ENCODE measurements around the gene SVEP1.

Gene SVEP1

DNA sequence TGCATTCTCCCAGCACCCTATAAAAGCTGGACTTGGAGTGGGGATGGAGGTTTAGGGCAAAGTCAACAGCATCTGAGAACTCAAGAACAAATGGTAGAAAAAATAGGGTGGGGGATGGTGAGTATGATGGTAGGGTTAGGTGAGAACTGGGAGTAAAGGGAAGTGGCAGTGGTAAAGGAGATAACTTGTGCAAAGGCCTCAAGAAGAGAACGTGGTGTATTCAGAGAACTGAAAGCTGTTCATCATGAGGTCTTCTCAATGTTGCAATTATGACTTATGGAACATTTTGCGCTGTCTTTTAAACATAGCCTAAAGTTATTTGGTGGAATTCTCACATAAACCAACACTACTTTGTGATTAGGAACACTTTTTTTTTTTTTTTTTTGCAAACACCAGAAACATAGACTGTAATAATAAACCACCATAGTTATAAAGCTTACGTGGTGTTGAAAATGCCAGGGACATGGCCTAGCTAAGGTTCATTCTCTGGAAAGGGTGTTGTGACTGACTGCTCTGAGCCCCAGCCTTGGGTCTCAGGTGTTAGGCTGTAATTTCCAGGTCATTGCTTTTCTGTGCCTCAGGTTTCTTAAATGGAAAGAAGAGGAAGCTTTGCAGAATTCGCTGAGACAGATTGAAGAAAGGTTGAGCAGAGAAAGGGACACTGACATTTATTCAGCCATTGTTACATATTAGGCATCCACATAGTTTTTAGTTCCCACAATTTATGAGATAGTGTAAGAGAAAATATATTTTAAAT is 222.7 kb downstream of the SVEP1 start:
- peak; percentile 11 for DNase-seq

DNA sequence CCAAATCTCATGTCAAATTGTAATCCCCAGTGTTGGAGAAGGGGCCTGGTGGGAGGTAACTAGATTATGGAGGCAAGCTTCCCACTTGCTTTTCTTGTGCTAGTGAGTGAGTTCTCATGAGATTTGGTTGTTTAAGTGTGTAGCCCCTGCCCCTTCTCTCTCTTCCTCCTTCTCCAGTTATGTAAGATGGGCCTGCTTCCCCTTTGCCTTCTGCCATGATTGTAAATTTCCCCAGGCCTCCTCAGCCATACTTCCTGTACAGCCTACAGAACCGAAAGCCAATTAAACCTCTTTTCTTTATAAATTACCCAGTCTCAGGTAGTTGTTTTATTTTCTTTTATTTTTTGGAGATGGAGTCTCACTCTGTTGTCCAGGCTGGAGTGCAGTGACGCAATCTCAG is 223.6 kb downstream of the SVEP1 start:
- DNase-seq: no peak

DNA sequence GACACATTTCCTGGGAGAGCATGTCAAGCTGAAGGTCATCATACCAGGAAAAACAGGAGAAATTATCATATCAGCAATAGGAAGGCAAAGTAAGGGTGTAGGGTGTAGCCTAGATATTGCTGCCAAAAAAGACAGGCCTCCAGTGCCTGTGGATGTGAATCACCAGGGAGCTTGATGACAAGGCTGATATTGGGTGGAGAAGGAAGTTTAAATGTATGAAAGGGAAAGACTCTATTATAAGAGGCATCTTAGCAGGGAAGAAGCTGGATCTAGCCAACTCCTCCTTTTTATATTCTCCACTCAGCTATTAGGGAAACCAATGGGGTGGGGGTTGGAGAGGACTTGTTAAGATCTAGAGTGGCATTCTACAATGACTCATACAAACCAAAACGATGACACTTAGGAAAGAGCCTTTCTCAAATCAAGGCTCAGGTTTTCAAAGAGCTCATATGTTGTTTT is 228.5 kb downstream of the SVEP1 start:
- DNase-seq: peak; percentile 22

- DNase-seq: peak; percentile 39
Observed at GRCh38 chr9:110346325-110346724, 233.2 kb downstream of the SVEP1 start.

DNA sequence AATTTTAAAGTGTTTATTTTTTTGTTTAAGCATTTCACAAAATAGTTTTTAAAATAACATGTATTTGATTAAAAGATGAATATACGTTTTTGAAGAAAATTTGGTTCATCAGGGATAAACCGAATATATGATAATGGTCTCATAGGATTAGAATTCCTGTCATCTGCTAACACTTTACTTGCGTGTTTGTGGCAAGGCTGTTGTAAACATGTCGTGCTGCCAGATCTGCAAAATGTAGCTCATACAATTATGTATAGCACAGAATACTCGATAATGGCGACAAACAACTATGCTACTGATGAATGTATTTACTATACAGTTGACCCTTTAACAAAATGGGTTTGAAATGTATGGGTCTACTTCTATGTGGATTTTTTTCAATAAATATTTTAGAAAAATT is 234.7 kb downstream of the SVEP1 start:
- no peak for DNase-seq

GRCh38 chr9:110343551-110343950 is 236.0 kb downstream of the SVEP1 start:
- DNase-seq: no peak

- peak; percentile 27 for DNase-seq
Observed at GRCh38 chr9:110340306-110340705, 239.2 kb downstream of the SVEP1 start.

DNA sequence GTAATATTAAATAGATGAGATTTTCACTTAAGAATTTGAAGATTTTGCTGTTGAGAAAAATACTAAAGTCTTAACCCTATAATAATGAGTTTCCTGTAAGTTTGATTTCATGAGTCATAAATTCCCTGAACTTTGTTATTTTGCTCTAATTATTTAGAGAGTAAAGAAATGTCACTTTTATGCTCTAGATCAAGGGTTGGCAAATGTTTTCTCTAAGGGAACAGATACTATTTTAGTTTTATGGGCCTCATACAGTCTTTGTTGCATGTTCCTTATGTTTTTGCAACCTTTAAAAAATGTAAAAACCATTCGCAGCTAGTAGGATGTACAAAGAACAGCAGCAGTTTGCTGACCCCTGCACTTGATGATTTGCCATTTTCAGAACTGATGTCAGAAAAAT is 241.4 kb downstream of the SVEP1 start:
- DNase-seq: no peak

DNA sequence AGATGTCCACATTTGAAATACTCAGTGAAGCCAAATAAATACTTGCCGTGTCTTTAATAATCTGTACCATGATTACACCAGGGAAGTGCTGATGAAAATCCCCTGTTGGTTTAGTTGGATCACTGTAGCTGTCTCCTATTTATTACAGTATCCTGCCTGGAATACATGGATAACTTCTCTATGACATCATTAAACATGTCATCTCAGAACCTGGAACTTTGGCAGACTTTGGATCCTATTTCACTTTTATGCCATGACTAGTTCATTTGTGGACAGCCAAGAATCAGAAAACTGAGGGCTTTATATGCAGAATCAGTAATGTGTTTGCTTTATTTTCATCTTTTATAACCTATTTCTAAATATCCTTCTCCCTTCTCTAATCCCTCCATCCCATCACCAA is 241.8 kb downstream of the SVEP1 start, which contains the start of gene TXNDC8:
TSS of gene TXNDC8 (minus strand) at position 137 of the 400 bp plus-strand sequence.
- DNase-seq: no peak

- DNase-seq: no peak
Observed at GRCh38 chr9:110336363-110336762, 243.2 kb downstream of the SVEP1 start.

- no peak for DNase-seq
Observed at GRCh38 chr9:110334871-110335270, 244.7 kb downstream of the SVEP1 start.

DNA sequence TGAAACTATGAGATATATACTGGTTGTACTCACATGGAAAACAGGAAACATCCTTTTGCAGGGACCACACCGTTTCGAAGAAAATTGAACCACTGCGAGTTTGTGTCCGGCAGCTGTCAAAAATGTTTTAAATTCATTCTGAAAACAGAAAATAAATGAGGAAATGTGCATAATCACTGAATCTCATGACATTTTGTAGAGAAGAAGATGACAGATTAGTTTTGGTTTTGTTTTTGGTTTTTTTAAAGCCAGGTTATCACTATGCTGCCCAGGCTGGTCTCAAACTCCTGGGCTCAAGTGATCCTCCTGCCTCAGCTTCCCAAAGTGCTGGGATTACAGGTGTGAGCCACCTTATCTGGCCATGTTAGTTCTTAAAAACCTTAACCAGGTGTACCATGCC is 245.4 kb downstream of the SVEP1 start:
- peak; percentile 27 for DNase-seq

- DNase-seq: no peak
Observed at GRCh38 chr9:110332766-110333165, 246.8 kb downstream of the SVEP1 start.

- DNase-seq: no peak
Observed at GRCh38 chr9:110330484-110331105, 248.9 kb downstream of the SVEP1 start.

DNA sequence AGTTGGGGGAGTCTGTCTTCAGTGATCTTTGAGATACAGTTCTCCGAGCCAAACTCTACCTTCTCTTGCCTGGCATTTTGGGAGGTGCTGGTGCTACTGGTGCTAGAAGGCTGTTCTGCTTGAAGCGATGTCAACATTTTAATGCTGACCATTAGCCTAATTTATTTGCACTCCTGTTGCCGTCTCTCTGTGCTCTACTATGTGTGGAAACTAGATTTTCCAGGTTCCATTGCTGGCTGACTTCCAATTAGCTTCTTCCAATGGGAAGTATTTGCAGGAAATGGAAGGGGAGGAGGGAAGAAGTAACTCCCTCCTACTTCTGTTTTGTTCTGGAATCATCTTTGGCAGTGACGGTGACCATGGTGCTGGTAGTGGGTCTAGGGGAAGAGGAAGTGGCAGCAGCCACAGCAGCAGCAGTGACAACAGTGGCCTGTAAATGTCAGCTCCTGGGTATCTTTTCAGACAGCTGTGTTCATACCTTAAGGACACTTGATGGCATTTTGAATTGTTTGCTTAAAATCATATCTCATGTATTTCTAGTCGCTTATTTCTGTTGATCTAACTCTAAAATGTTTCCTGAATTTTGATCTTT is 249.8 kb downstream of the SVEP1 start:
- DNase-seq: peak; percentile 17

DNA sequence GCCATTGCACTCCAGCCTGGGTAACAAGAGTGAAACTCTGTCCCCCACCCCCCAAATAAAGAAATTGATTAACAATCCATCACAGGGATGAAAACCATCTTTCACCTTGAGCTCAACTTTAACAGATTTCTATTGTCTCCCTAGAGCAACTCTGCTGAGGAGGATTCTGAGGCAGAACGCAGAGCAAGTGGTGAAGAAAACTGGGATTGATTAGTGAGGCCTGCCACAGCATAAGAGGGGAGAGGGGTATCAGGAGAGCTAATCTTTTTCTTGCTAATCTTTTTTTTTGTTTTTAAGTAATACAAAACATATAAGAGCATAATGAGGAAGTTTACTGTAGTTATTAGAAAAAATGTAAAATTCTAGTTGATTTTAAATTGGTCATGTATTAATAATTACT is 250.8 kb downstream of the SVEP1 start:
- DNase-seq: no peak

DNA sequence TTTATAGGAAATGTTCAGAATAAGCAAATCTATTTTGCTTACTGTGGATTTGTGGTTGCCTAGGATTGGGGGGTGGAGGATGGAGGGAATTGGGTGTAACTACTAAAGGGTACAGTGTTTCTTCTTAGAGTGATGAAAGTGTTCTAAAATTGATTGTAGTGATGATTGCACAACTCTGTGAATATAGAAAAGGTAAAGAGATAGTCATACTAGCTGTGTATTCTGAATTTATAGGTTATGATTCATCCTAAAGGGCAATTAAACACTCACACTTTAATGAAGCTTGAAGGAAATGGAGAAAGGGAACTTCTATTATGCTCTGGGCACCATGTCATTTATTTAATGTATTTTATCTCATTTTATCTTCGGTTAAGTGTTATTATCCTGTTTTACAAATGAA is 251.8 kb downstream of the SVEP1 start:
- no peak for DNase-seq

- DNase-seq: no peak
Observed at GRCh38 chr9:110323818-110324217, 255.7 kb downstream of the SVEP1 start.

- no peak for DNase-seq
Observed at GRCh38 chr9:110320651-110321445, 258.7 kb downstream of the SVEP1 start.

DNA sequence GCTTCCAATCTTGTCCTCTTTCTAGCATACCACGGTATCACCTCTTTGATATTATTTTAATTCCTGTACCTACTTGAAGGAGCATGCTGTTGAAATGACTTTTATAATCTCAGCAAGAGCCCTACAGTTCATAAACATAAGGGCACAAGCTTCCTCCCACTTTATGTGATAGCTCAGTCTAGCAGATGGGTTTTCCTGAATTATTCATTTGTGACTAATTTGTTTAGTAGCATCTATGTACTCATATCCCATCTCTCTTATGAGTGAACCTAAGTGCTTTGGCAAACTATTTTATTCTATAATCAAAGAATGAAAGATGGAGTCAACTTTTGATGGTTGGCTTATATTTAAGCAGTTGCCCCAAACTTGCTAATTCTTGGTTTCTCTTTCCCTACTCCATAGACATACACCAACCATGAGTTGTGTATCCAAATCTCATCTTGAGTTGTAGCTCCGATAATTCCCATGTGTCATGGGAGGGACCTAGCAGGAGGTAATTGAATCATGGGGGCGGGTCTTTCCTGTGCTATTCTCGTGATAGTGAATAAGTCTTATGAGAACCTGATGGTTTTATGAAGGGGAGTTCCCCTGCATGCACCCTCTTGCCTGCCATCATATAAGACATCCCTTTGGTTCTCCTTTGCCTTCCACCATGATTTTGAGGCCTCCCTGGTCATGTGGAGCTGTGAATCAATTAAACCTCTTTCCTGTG is 259.6 kb downstream of the SVEP1 start:
- DNase-seq: no peak

GRCh38 chr9:110317911-110318310 is 261.6 kb downstream of the SVEP1 start:
- no peak for DNase-seq

- peak; percentile 65 for DNase-seq
Observed at GRCh38 chr9:110316261-110317075, 263.1 kb downstream of the SVEP1 start.
